BE2C (cell line): ENCODE results near the gene MDC1.
A peak's percentile ranks its signal among the peaks of the same experiment; 100 is the strongest.

Experiments
- DNase-seq: peaks from one replicate; pipeline ENCODE4 v3.0.0-alpha.2; 2020
- H3K27me3 ChIP-seq: fragments of 250-450 bp; sonication (Bioruptor Pico); 2 replicates; pipeline ENCODE4 v1.5.1; 2020; ENCODE audit warnings: mild to moderate bottlenecking
- H3K36me3 ChIP-seq: fragments of 250-450 bp; sonication (Bioruptor Pico); 2 replicates; pipeline ENCODE4 v1.5.1; 2020; ENCODE audit warnings: mild to moderate bottlenecking
- H3K4me1 ChIP-seq: fragments of 250-450 bp; sonication (Bioruptor Pico); 2 replicates; pipeline ENCODE4 v1.5.1; 2020
- H3K4me3 ChIP-seq: 2 replicates; pipeline ENCODE4 v1.5.1; 2011; ENCODE audit warnings: low read depth, low read length
- H3K9me3 ChIP-seq: fragments of 250-450 bp; sonication (Bioruptor Pico); 2 replicates; pipeline ENCODE4 v1.5.1; 2020
- CTCF ChIP-seq: IDR thresholded peaks from 2 replicates; pipeline ENCODE4 v1.5.1; 2012; ENCODE audit warnings: mild to moderate bottlenecking, low read depth, low read length

Gene MDC1

GRCh38 chr6:30741789-30742315, 24.8 kb upstream of the MDC1 start:
- H3K4me1 ChIP-seq: peaks cover 5% of the 10 kb centered on the region; the same call in 1 of the 2 replicates
- no peaks in the 10 kb centered on the region for H3K9me3 ChIP-seq
- peaks cover 36% of the 10 kb centered on the region for H3K36me3 ChIP-seq
- peak overlapping the region; percentile 93 for H3K4me3 ChIP-seq
- H3K27me3 ChIP-seq: no peaks in the 10 kb centered on the region
- no peak for TF ChIP-seq CTCF
- DNase-seq: no peak

- Histone ChIP-seq H3K4me1 (peaks cover 5% of the 10 kb centered on the region; the same call in 1 of the 2 replicates), H3K36me3 (peaks cover 38% of the 10 kb centered on the region), H3K9me3 (no peaks in the 10 kb centered on the region), H3K4me3 (peak overlapping the region; percentile 93), H3K27me3 (no peaks in the 10 kb centered on the region)
- no peak for TF ChIP-seq CTCF
- no peak for DNase-seq
Observed at GRCh38 chr6:30741063-30741779, 24.1 kb upstream of the MDC1 start.

- DNase-seq: no peak
- TF ChIP-seq CTCF: no peak
- Histone ChIP-seq H3K27me3 (no peaks in the 10 kb centered on the region), H3K36me3 (peaks cover 40% of the 10 kb centered on the region), H3K4me1 (peaks cover 5% of the 10 kb centered on the region; the same call in 1 of the 2 replicates), H3K4me3 (no peak overlapping the region), H3K9me3 (no peaks in the 10 kb centered on the region)
Observed at GRCh38 chr6:30740540-30740870, 23.4 kb upstream of the MDC1 start.

GRCh38 chr6:30738532-30738931, 21.5 kb upstream of the MDC1 start:
- Histone ChIP-seq H3K36me3 (peaks cover 47% of the 10 kb centered on the region), H3K27me3 (no peaks in the 10 kb centered on the region), H3K4me3 (no peak overlapping the region), H3K9me3 (no peaks in the 10 kb centered on the region), H3K4me1 (peaks cover 5% of the 10 kb centered on the region; the same call in 1 of the 2 replicates)
- no peak for TF ChIP-seq CTCF
- no peak for DNase-seq

- TF ChIP-seq CTCF: no peak
- no peaks in the 10 kb centered on the region for H3K9me3 ChIP-seq
- peaks cover 53% of the 10 kb centered on the region for H3K36me3 ChIP-seq
- no peak for DNase-seq
- H3K27me3 ChIP-seq: no peaks in the 10 kb centered on the region
- H3K4me3 ChIP-seq: no peak overlapping the region
- H3K4me1 ChIP-seq: no peaks in the 10 kb centered on the region
Observed at GRCh38 chr6:30735668-30736314, 18.7 kb upstream of the MDC1 start.
